Stomach (tissue), 9 donors: ENCODE data around the gene CCHCR1. TPM values are rescaled to one million over a fixed set of nuclear protein-coding genes. Genes with fewer than 3 reads are reported as not detected.

Experiments
- DNase-seq, 2 donors: peaks; one replicate each; pipeline versions ENCODE4 v3.0.0 to v3.0.0-alpha.2; 2013 to 2019
- H3K27ac ChIP-seq, 5 donors: fragments of 200-600 bp in 4 of 5; sonication (generic) in 4 of 5; one replicate each; pipeline ENCODE4 v1.5.1; 2013 to 2019; ENCODE audit warnings: mild to moderate bottlenecking in 1 of 5, moderate library complexity in 1 of 5
- H3K27me3 ChIP-seq, 3 donors: fragments of 200-600 bp; sonication (generic); one replicate each; pipeline ENCODE4 v1.5.1; 2017 to 2019; ENCODE audit warnings: mixed run types in 1 of 3
- H3K36me3 ChIP-seq, 4 donors: fragments of 200-600 bp; sonication (generic); 1 replicate in 3 of 4; 2 replicates in 1 of 4; pipeline ENCODE4 v1.5.1; 2016 to 2019
- H3K4me1 ChIP-seq, 4 donors: fragments of 200-600 bp; sonication (generic); one replicate each; pipeline ENCODE4 v1.5.1; 2016 to 2019
- H3K4me3 ChIP-seq, 4 donors: fragments of 200-600 bp; sonication (generic) in 3 of 4; one replicate each; pipeline ENCODE4 v1.5.1; 2016 to 2019; ENCODE audit warnings: mild to moderate bottlenecking in 1 of 4
- H3K9me3 ChIP-seq, 4 donors: fragments of 200-600 bp; sonication (generic); one replicate each; pipeline ENCODE4 v1.5.1; 2016 to 2019
- CTCF ChIP-seq, 7 experiments: fragments of 450-650 bp in 4 of 7; fragments of 200-600 bp in 3 of 7; sonication (generic) in 3 of 7; IDR thresholded peaks; one replicate each; pipeline ENCODE4 v1.5.1; 2016 to 2019; ENCODE audit warnings: antibody characterized with exemption in 7 of 7, control low read depth in 2 of 7, mild to moderate bottlenecking in 1 of 7
- EP300 ChIP-seq: sonication (generic); formaldehyde crosslinking; IDR thresholded peaks from one replicate; pipeline ENCODE4 v1.6.1; 2017; ENCODE audit warnings: antibody characterized with exemption
- POLR2A ChIP-seq, 4 donors: fragments of 450-650 bp; IDR thresholded peaks; one replicate each; pipeline ENCODE4 v1.6.1; 2016; ENCODE audit warnings: antibody characterized with exemption in 4 of 4, control low read depth in 2 of 4, mild to moderate bottlenecking in 1 of 4, moderate library complexity in 1 of 4
- POLR2AphosphoS5 ChIP-seq, 3 donors: sonication (generic); formaldehyde crosslinking; IDR thresholded peaks; one replicate each; pipeline ENCODE4 v1.6.1; 2016; ENCODE audit warnings: antibody characterized with exemption in 3 of 3
- WGBS, 5 donors: extraction: QIAGEN DNeasy Blood & Tissue Kit in 3 of 5; methylation state at CpG; one replicate each; pipeline versions ENCODE4 v1.1.5 to v1.1.7; 2013 to 2018; 5-methylcytosine and 5-hydroxymethylcytosine counted together
- intact Hi-C: fragments of 100-400 bp; cut with DNase I; formaldehyde crosslinking; loops from one replicate; pipeline ENCODE4 v1.15.1; 2023; ENCODE audit warnings: low total_unique reads
- polyA plus RNA-seq, 3 donors: library from polyadenylated mRNA; stranded (reverse); fragments of 200-250 nt; gene quantifications; one replicate each; pipeline ENCODE4 v1.2.3, GENCODE V29; 2013
- total RNA-seq, 5 donors: library from RNA; depleted of rRNA; stranded (reverse); fragments of >200 nt; gene quantifications; one replicate each; pipeline versions ENCODE4 v1.1.0 to v1.2.3, GENCODE V29; 2014 to 2016
- donor health status: healthy with polysubstance abuse.
- donor health status: Bipolar disorder and iron deficiency.
- donor health status: healthy.

CCHCR1 gene
- total and polyA plus RNA-seq, 8 donors, result 9.7 to 201 (median 19.0) TPM

GRCh38 chr6:31138982-31139381 is 18.6 kb downstream of the CCHCR1 start, which contains the start of gene PSORS1C2:
TSS of gene PSORS1C2 (minus strand) at chr6:31139066. CDS start at chr6:31139026, 40 bp downstream.
- Histone ChIP-seq H3K4me3 (peak within 1 kb of the TSS in 2 of 4 donors; percentile 11 to 24), H3K4me1 (peaks cover 4 to 30% (median 19%) of the 10 kb centered on the region in 4 donors), H3K9me3 (no peaks in the 10 kb centered on the region), H3K36me3 (peaks cover 0 to 18% (median 6%) of the 10 kb centered on the region in 4 donors), H3K27ac (peak within 1 kb of the TSS in 1 of 5 donors; percentile 41), H3K27me3 (no peaks in the 10 kb centered on the region)
- TF ChIP-seq POLR2AphosphoS5 (IDR thresholded peaks at IDR 0.05) (no peak), CTCF (IDR thresholded peaks at IDR 0.05) (no peak), EP300 (no peak), POLR2A (IDR thresholded peaks at IDR 0.05) (no peak)
- DNase-seq, result no peak
- WGBS, 5 donors, result 76 to 84% (median 79%) methylated on average over 4 of the region's 4 CpGs
- intact Hi-C loops, result loop anchor here (5.0 kb wide), 2 partner anchors 53 to 228 kb away; no protein-coding TSS in a partner anchor

- intact Hi-C loops, result loop anchor here (5.0 kb wide), 2 partner anchors 57 to 232 kb away; no protein-coding TSS in a partner anchor
- Histone ChIP-seq H3K9me3 (no peaks in the 10 kb centered on the region), H3K27me3 (no peaks in the 10 kb centered on the region), H3K36me3 (no peaks in the 10 kb centered on the region), H3K27ac (no peak overlapping the region), H3K4me3 (no peak overlapping the region), H3K4me1 (peaks cover 3 to 15% (median 8%) of the 10 kb centered on the region in 4 donors)
- TF ChIP-seq EP300 (no peak), CTCF (IDR thresholded peaks at IDR 0.05) (no peak), POLR2AphosphoS5 (IDR thresholded peaks at IDR 0.05) (no peak), POLR2A (IDR thresholded peaks at IDR 0.05) (no peak)
- DNase-seq, result no peak
- 79 to 92% (median 85%) methylated on average over 10 of the region's 10 CpGs for WGBS, 5 donors
Measured at GRCh38 chr6:31135710-31136109, 21.9 kb downstream of the CCHCR1 start.

- H3K4me1 ChIP-seq, result peaks cover 2 to 10% (median 6%) of the 10 kb centered on the region in 4 donors
- no peak for DNase-seq
- WGBS, 5 donors, result 56 to 89% (median 76%) methylated on average over 6 of the region's 6 CpGs
- no peak for TF ChIP-seq CTCF (IDR thresholded peaks at IDR 0.05)
- TF ChIP-seq EP300, result no peak
- no peak for TF ChIP-seq POLR2AphosphoS5 (IDR thresholded peaks at IDR 0.05)
- no peak for TF ChIP-seq POLR2A (IDR thresholded peaks at IDR 0.05)
- H3K27me3 ChIP-seq, result no peaks in the 10 kb centered on the region
- H3K9me3 ChIP-seq, result no peaks in the 10 kb centered on the region
- no peak overlapping the region for H3K27ac ChIP-seq
- no peaks in the 10 kb centered on the region for H3K36me3 ChIP-seq
- intact Hi-C loops, result no loop called here
- H3K4me3 ChIP-seq, result no peak overlapping the region
Measured at GRCh38 chr6:31132806-31133205, 24.8 kb downstream of the CCHCR1 start.

GRCh38 chr6:31131595-31131994 is 26.0 kb downstream of the CCHCR1 start:
- no peaks in the 10 kb centered on the region for H3K9me3 ChIP-seq
- H3K27me3 ChIP-seq, result no peaks in the 10 kb centered on the region
- H3K4me3 ChIP-seq, result no peak overlapping the region
- H3K36me3 ChIP-seq, result no peaks in the 10 kb centered on the region
- H3K27ac ChIP-seq, result no peak overlapping the region
- intact Hi-C loops, result no loop called here
- peaks cover 0 to 12% (median 7%) of the 10 kb centered on the region in 4 donors for H3K4me1 ChIP-seq
- TF ChIP-seq POLR2A (IDR thresholded peaks at IDR 0.05), result no peak
- TF ChIP-seq CTCF (IDR thresholded peaks at IDR 0.05), result no peak
- no peak for TF ChIP-seq EP300
- TF ChIP-seq POLR2AphosphoS5 (IDR thresholded peaks at IDR 0.05), result no peak
- no peak for DNase-seq
- WGBS, 5 donors, result 67 to 84% (median 75%) methylated on average over 3 of the region's 3 CpGs
